ENCODE results near the gene PROSER3. TPM values are rescaled to one million over a fixed set of nuclear protein-coding genes. Genes with fewer than 3 reads are reported as not detected.
A peak's percentile ranks its signal among the peaks of the same experiment; 100 is the strongest.

Gene PROSER3
- total RNA-seq, 2 experiments from 2014 or later, result 17.2 to 66.1 TPM

DNA sequence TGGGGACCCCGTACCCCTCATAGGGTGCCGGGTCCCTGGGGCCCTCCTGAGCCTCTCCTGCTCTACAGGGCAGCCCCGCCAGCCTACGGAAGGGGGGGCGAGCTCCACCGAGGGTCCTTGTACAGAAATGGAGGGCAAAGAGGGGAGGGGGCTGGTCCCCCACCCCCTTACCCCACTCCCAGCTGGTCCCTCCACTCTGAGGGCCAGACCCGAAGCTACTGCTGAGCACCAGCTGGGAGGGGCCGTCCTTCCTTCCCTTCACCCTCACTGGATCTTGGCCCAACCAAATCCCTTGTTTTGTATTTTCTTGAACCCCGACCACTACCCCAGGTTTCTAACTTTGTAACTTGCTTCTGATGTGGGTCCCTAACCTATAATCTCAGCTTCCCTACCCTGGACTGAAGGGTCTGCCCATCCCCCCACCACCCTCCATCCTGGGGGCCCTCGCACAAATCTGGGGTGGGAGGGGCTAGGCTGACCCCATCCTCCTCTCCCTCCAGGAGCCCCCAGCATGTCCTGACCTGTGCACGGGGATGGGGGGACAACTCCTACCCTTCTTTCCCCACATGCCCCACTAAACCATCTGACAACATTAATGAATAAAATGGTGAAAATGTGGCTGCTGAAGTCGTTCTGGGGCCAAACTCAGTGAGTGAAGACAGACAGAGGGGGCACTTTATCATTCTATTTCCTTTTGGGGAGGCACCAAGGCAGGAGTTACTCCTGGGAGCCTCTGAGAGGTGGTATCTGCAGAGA, 30.4 kb downstream of the PROSER3 start:
- Histone ChIP-seq H2AFZ (ENCODE audit: low read length) (no peak overlapping the region), H4K20me1 (ENCODE audit: insufficient read depth, low read length) (no peaks in the 10 kb centered on the region), H3K27ac (ENCODE audit: low read depth, low read length, poor library complexity, severe bottlenecking) (no peak overlapping the region), H3K9me3 (ENCODE audit: low read length) (no peaks in the 10 kb centered on the region), H3K9me2 (ENCODE audit: insufficient read depth, low read length) (no peaks in the 10 kb centered on the region), H3K4me2 (ENCODE audit: low read length) (no peak overlapping the region), H3K36me3 (ENCODE audit: insufficient read depth, low read length) (no peaks in the 10 kb centered on the region), H3K79me2 (ENCODE audit: insufficient read depth, low read depth, low read length) (no peaks in the 10 kb centered on the region), H3K4me1 (ENCODE audit: insufficient read depth, low read length, poor library complexity, severe bottlenecking) (no peaks in the 10 kb centered on the region), H3K4me3 (ENCODE audit: low read depth, low read length, poor library complexity, severe bottlenecking) (no peak overlapping the region)
- ChIA-PET CTCF (ENCODE audit: unreplicated experiment) (no interaction called here), POLR2A (no interaction called here)
- TSS peak; percentile 85 for BruUV-seq (replicated peaks)
- no peak for DNase-seq (ENCODE audit: low spot score)
- TF ChIP-seq, protein P1, sequence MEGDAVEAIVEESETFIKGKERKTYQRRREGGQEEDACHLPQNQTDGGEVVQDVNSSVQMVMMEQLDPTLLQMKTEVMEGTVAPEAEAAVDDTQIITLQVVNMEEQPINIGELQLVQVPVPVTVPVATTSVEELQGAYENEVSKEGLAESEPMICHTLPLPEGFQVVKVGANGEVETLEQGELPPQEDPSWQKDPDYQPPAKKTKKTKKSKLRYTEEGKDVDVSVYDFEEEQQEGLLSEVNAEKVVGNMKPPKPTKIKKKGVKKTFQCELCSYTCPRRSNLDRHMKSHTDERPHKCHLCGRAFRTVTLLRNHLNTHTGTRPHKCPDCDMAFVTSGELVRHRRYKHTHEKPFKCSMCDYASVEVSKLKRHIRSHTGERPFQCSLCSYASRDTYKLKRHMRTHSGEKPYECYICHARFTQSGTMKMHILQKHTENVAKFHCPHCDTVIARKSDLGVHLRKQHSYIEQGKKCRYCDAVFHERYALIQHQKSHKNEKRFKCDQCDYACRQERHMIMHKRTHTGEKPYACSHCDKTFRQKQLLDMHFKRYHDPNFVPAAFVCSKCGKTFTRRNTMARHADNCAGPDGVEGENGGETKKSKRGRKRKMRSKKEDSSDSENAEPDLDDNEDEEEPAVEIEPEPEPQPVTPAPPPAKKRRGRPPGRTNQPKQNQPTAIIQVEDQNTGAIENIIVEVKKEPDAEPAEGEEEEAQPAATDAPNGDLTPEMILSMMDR (conservative IDR thresholded peaks at IDR 0.05; ENCODE audit: low read length), result no peak
- TF ChIP-seq EZH2phosphoT487 (IDR thresholded peaks at IDR 0.05; ENCODE audit: borderline replicate concordance, low read depth, low read length), result no peak
- intact Hi-C loops (cut with micrococcal nuclease; ENCODE audit: unreplicated experiment), result no loop called here

DNA sequence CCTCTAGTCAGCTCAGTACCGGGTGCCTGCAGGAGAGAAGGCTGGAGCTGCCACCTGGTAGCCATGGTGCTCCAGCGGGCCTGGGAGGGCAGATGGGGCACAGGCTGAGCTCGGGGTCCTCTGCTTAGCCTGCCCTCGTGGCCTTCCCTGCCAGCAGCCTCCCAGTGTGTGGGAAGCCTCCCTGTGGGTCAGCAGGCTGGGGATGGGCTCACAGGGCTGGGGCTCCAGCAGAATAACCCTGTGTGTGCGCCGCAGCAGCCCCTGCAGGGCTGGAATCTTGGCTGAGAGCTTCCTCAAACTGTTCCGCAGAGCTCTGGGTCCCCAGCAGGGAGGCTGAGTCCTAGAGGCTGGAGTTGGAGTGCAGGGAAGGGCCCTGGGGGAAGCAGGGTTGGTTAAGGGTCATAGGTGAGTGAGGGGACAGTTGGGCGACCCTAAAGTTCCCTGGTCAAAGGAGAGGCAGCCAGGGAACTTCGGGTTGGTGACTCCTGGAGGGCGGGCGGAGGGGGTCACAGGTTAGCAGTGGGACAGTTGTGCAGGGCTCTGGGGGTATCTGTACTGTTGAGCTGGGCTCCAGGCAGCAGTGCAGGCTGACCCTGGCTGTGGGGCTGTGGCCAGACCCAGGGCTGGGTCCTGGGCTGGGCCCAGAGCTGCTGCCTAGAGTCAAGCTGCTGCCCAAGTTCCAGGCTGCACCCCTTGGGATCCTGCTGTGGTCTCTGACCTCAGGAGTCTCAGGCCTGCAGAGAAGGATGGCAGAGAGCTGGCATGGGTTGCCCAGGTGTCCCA, 31.4 kb downstream of the PROSER3 start:
- Histone ChIP-seq H3K4me2 (ENCODE audit: low read length) (no peak overlapping the region), H2AFZ (ENCODE audit: low read length) (no peak overlapping the region), H3K9me2 (ENCODE audit: insufficient read depth, low read length) (no peaks in the 10 kb centered on the region), H3K4me1 (ENCODE audit: insufficient read depth, low read length, poor library complexity, severe bottlenecking) (no peaks in the 10 kb centered on the region), H3K27ac (ENCODE audit: low read depth, low read length, poor library complexity, severe bottlenecking) (no peak overlapping the region), H3K79me2 (ENCODE audit: insufficient read depth, low read depth, low read length) (no peaks in the 10 kb centered on the region), H4K20me1 (ENCODE audit: insufficient read depth, low read length) (no peaks in the 10 kb centered on the region), H3K36me3 (ENCODE audit: insufficient read depth, low read length) (no peaks in the 10 kb centered on the region), H3K4me3 (ENCODE audit: low read depth, low read length, poor library complexity, severe bottlenecking) (no peak overlapping the region), H3K9me3 (ENCODE audit: low read length) (no peaks in the 10 kb centered on the region)
- intact Hi-C loops (cut with micrococcal nuclease; ENCODE audit: unreplicated experiment), result no loop called here
- ChIA-PET POLR2A (interaction anchor here (0.6 to 1.0 kb wide), 2 partner anchors 9 to 45 kb away, joined by 3 read pairs; no protein-coding TSS in a partner anchor), CTCF (ENCODE audit: unreplicated experiment) (no interaction called here)
- no peak for TF ChIP-seq EZH2phosphoT487 (IDR thresholded peaks at IDR 0.05; ENCODE audit: borderline replicate concordance, low read depth, low read length)
- TF ChIP-seq, protein P1 (conservative IDR thresholded peaks at IDR 0.05; ENCODE audit: low read length), result no peak
- no TSS peak for BruUV-seq (replicated peaks)
- no peak for DNase-seq (ENCODE audit: low spot score)

Measured in OCI-LY7 (cell line).